K562 (cell line): ENCODE measurements around the gene TXNRD2. TPM values are rescaled to one million over a fixed set of nuclear protein-coding genes. Genes with fewer than 3 reads are reported as not detected.

ENCODE experiments used
- ATAC-seq: fragments of 200-7000 bp; cut with Tn5 transposase; 3 replicates; pipeline ENCODE4 v1.9.1; 2020; ENCODE audit warnings: moderate library complexity
- BruUV-seq: library from RNA; stranded (reverse); fragments of 400-500 nt; replicated peaks from 2 replicates; lab custom pipeline; 2021; lab: Mats Ljungman, UMichigan
- CTCF ChIA-PET: fragments of 300-600 bp; formaldehyde crosslinking; extraction: SDS; loops from one replicate; lab custom pipeline; 2021; ENCODE audit warnings: low intra/inter-chr PET ratio; lab: Yijun Ruan, JAX
- POLR2A ChIA-PET: fragments of 300-600, 350-650 bp; sonication (Branson Sonifier 250); formaldehyde crosslinking; extraction: SDS; loops from one replicate; lab custom pipeline; 2021; ENCODE audit warnings: antibody characterized with exemption, inconsistent platforms; lab: Yijun Ruan, JAX
- DNase-seq, 4 experiments: peaks; one replicate each; pipeline versions ENCODE4 v3.0.0 to v3.0.0-alpha.2; 2011 to 2018; ENCODE audit warnings: low spot score in 3 of 4, mixed read lengths in 3 of 4; ENCODE audit errors: extremely low read depth in 1 of 4
- FAIRE-seq: peaks from 2 replicates; lab custom pipeline; 2011; peaks lifted over from hg19 to GRCh38; lab: Jason Lieb, UNC
- H2AFZ ChIP-seq: 2 replicates; pipeline ENCODE4 v1.6.0; 2011; ENCODE audit warnings: low read depth, low read length, control low read depth, inconsistent platforms
- H3K27ac ChIP-seq: fragments of 200-600 bp; 3 replicates; pipeline ENCODE4 v1.8.0; 2011; ENCODE audit warnings: low read depth, mild to moderate bottlenecking, control low read depth, inconsistent platforms, low read length, moderate library complexity, mixed read lengths; ENCODE audit errors: extremely low read depth
- H3K27me3 ChIP-seq, 2 experiments: fragments of 300-600 bp in 1 of 2; 2 replicates in 1 of 2; 3 replicates in 1 of 2; pipeline versions ENCODE4 v1.6.0 to v1.8.0; 2011; ENCODE audit warnings: inconsistent platforms in 2 of 2, low read length in 2 of 2, mild to moderate bottlenecking in 1 of 2, mixed read lengths in 1 of 2, moderate library complexity in 1 of 2; ENCODE audit not compliant: control insufficient read depth in 2 of 2, insufficient read depth in 2 of 2
- H3K36me3 ChIP-seq: fragments of 300-600 bp; 3 replicates; pipeline ENCODE4 v1.8.0; 2011; ENCODE audit warnings: mild to moderate bottlenecking, low read length, inconsistent platforms; ENCODE audit not compliant: control insufficient read depth, insufficient read depth
- H3K4me1 ChIP-seq, 2 experiments: fragments of 200-600 bp in 1 of 2; replicated peaks in 1 of 2; 2 replicates in 1 of 2; 3 replicates in 1 of 2; pipeline versions ENCODE4 v1.5.1 to v1.8.0; 2011; ENCODE audit warnings: inconsistent platforms in 2 of 2, low read length in 2 of 2, mild to moderate bottlenecking in 1 of 2, mixed read lengths in 1 of 2, moderate library complexity in 1 of 2; ENCODE audit not compliant: control insufficient read depth in 2 of 2, insufficient read depth in 2 of 2
- H3K4me2 ChIP-seq: 2 replicates; pipeline ENCODE4 v1.6.1; 2011; ENCODE audit warnings: low read length, control low read depth, inconsistent platforms, mixed read lengths; ENCODE audit not compliant: insufficient read depth
- H3K4me3 ChIP-seq: fragments of 200-600 bp; sonication (generic), shearing (Covaris generic); 2 replicates; pipeline ENCODE4 v1.5.1; 2016; ENCODE audit warnings: control low read depth, inconsistent platforms
- H3K79me2 ChIP-seq: fragments of 200-600 bp; 3 replicates; pipeline ENCODE4 v1.8.0; 2011; ENCODE audit warnings: low read length, inconsistent platforms; ENCODE audit not compliant: control insufficient read depth, insufficient read depth
- H3K9ac ChIP-seq, 2 experiments: 2 replicates each; pipeline versions ENCODE4 v1.6.0 to v1.6.1; 2011; ENCODE audit warnings: low read depth in 2 of 2, low read length in 2 of 2, control low read depth in 1 of 2, inconsistent platforms in 1 of 2, mild to moderate bottlenecking in 1 of 2, mixed read lengths in 1 of 2; ENCODE audit not compliant: insufficient read depth in 1 of 2
- H3K9me1 ChIP-seq: one replicate; pipeline ENCODE4 v1.6.0; 2011; ENCODE audit warnings: inconsistent platforms, mild to moderate bottlenecking, low read length, moderate library complexity; ENCODE audit not compliant: control insufficient read depth, insufficient read depth
- H3K9me3 ChIP-seq: replicated peaks from 2 replicates; pipeline ENCODE4 v1.5.1; 2011; ENCODE audit warnings: low read depth, low read length, inconsistent platforms; ENCODE audit not compliant: control insufficient read depth, insufficient read depth
- H4K20me1 ChIP-seq: replicated peaks from 2 replicates; pipeline ENCODE4 v1.6.1; 2011; ENCODE audit warnings: low read length, inconsistent platforms, mixed read lengths; ENCODE audit not compliant: control insufficient read depth, insufficient read depth
- ADNP ChIP-seq: fragments of 200-800 bp; sonication (Bioruptor generic); IDR thresholded peaks from 2 replicates; pipeline ENCODE4 v1.6.1; 2016; ENCODE audit warnings: missing genetic modification characterization, missing compliant biosample characterization
- CHD2 ChIP-seq: IDR thresholded peaks from 2 replicates; pipeline ENCODE4 v1.6.1; 2011; ENCODE audit warnings: low read depth, low read length
- GATA2 ChIP-seq: sonication (generic); formaldehyde crosslinking; IDR thresholded peaks from 2 replicates; pipeline ENCODE4 v1.4.0; 2020; ENCODE audit warnings: mild to moderate bottlenecking, missing genetic modification reagents
- GATAD2A ChIP-seq: fragments of 450-650 bp; IDR thresholded peaks from 2 replicates; pipeline ENCODE4 v1.6.1; 2017
- GTF2A2 ChIP-seq: IDR thresholded peaks from 2 replicates; pipeline ENCODE4 v1.6.1; 2016; ENCODE audit warnings: mild to moderate bottlenecking, missing genetic modification characterization, missing compliant biosample characterization
- HDAC1 ChIP-seq, 2 experiments: fragments of 450-650 bp; IDR thresholded peaks; 2 replicates each; pipeline ENCODE4 v1.6.1; 2016 to 2017; ENCODE audit warnings: inconsistent platforms in 1 of 2, mild to moderate bottlenecking in 1 of 2, moderate library complexity in 1 of 2
- KDM1A ChIP-seq, 2 experiments: fragments of 450-650 bp; IDR thresholded peaks; 2 replicates each; pipeline ENCODE4 v1.6.1; 2016; ENCODE audit warnings: mild to moderate bottlenecking in 2 of 2
- KLF16 ChIP-seq: IDR thresholded peaks from 2 replicates; pipeline ENCODE4 v1.6.1; 2016; ENCODE audit warnings: antibody characterized with exemption
- MXD1 ChIP-seq: fragments of 250-450 bp; sonication (Bioruptor Pico); IDR thresholded peaks from 2 replicates; pipeline ENCODE4 v1.8.0; 2021; ENCODE audit warnings: borderline replicate concordance, mild to moderate bottlenecking, moderate library complexity; ENCODE audit not compliant: poor library complexity, severe bottlenecking
- MXI1 ChIP-seq: IDR thresholded peaks from 2 replicates; pipeline ENCODE4 v1.6.1; 2011; ENCODE audit warnings: low read depth, mild to moderate bottlenecking, improper control_type of control experiment, low read length
- NRF1 ChIP-seq, 2 experiments: fragments of 450-650 bp; IDR thresholded peaks in 1 of 2; conservative IDR thresholded peaks in 1 of 2; 2 replicates each; pipeline ENCODE4 v1.6.1; 2014; ENCODE audit warnings: mild to moderate bottlenecking in 2 of 2
- OTX1 ChIP-seq: fragments of 450-650 bp; formaldehyde crosslinking; IDR thresholded peaks from 2 replicates; pipeline ENCODE4 v1.4.0; 2022; ENCODE audit warnings: mild to moderate bottlenecking
- SIN3B ChIP-seq: fragments of 450-650 bp; IDR thresholded peaks from 2 replicates; pipeline ENCODE4 v1.6.1; 2017; ENCODE audit warnings: low read depth, mild to moderate bottlenecking, moderate library complexity
- SMARCA5 ChIP-seq: fragments of 450-650 bp; IDR thresholded peaks from 2 replicates; pipeline ENCODE4 v1.6.1; 2016
- SRSF9 ChIP-seq: fragments of 200-400 bp; formaldehyde crosslinking; IDR thresholded peaks from 2 replicates; pipeline ENCODE4 v1.6.1; 2017; ENCODE audit warnings: low read depth, low read length, borderline replicate concordance
- ZKSCAN8 ChIP-seq: fragments of 200-800 bp; sonication (Bioruptor generic); IDR thresholded peaks from 2 replicates; pipeline ENCODE4 v1.6.1; 2016; ENCODE audit warnings: missing genetic modification characterization, missing compliant biosample characterization
- ZNF224 ChIP-seq: sonication (generic); formaldehyde crosslinking; IDR thresholded peaks from 2 replicates; pipeline ENCODE4 v1.8.0; 2022; ENCODE audit warnings: mild to moderate bottlenecking, missing genetic modification reagents
- ZNF253 ChIP-seq: fragments of 250-450 bp; sonication (Bioruptor Pico); conservative IDR thresholded peaks from 2 replicates; pipeline ENCODE4 v1.6.1; 2021; ENCODE audit warnings: mild to moderate bottlenecking
- ZNF449 ChIP-seq: fragments of 250-450 bp; sonication (Bioruptor Pico); IDR thresholded peaks from 2 replicates; pipeline ENCODE4 v1.8.0; 2022; ENCODE audit warnings: moderate library complexity, mild to moderate bottlenecking, inconsistent platforms
- ZNF76 ChIP-seq: fragments of 250-450 bp; sonication (Bioruptor Pico); IDR thresholded peaks from 2 replicates; pipeline ENCODE4 v1.4.0; 2020; ENCODE audit warnings: mild to moderate bottlenecking, moderate library complexity, borderline replicate concordance
- WGBS: fragments of 100-300 bp; shearing (Covaris generic); methylation state at CpG from one replicate; pipeline ENCODE4 v1.1.6; 2016; ENCODE audit warnings: low coverage, mixed read lengths; ENCODE audit not compliant: insufficient coverage; ENCODE audit errors: missing lambda C conversion rate; 5-methylcytosine and 5-hydroxymethylcytosine counted together
- in situ Hi-C: fragments of 300-500 bp; cut with MboI; formaldehyde crosslinking; loops from 4 replicates; pipeline ENCODE4 v1.15.0; 2018; ENCODE audit warnings: inconsistent platforms, mixed read lengths
- intact Hi-C: fragments of 100-400 bp; cut with micrococcal nuclease; formaldehyde crosslinking; loops from 2 replicates; pipeline ENCODE4 v1.14.2; 2022
- polyA plus RNA-seq, 8 experiments: library from polyadenylated mRNA; depleted of rRNA in 4 of 8; stranded (reverse) in 5 of 8; unstranded in 3 of 8; fragments of >200 nt; fragmentation: Nextera tagmentation in 2 of 8; fragmentation: Illumina TruSeq in 1 of 8; extraction: Ambion mirVana in 2 of 8; extraction: Trizol in 1 of 8; gene quantifications; 2 replicates each; pipeline versions ENCODE4 v1.2.1 to v1.2.3, GENCODE V29; 2011 to 2014; ENCODE audit warnings: inconsistent platforms in 1 of 8, missing spikeins in 1 of 8
- total RNA-seq, 7 experiments: library from RNA; depleted of rRNA in 6 of 7; stranded (reverse); fragments of >200 nt in 6 of 7; fragmentation: Illumina TruSeq in 2 of 7; extraction: Trizol in 2 of 7; gene quantifications; 2 replicates each; pipeline versions ENCODE4 v1.2.1 to v1.2.3, GENCODE V29; 2011 to 2021; ENCODE audit warnings: low replicate concordance in 1 of 7

Gene TXNRD2
- total and polyA plus RNA-seq, 9 of the 15 experiments (the other 6 are each of a cell fraction or from before 2014, with no cell fraction given), result 3.3 to 80.2 (median 49.4) TPM

GRCh38 chr22:19891317-19892256 lies 50.0 kb downstream of the TXNRD2 start:
- peak; percentile 97 for FAIRE-seq
- in situ Hi-C loops (no loop called here), intact Hi-C loops (loop anchor here (5.0 kb wide), 2 partner anchors 134 to 159 kb away; no protein-coding TSS in a partner anchor)
- H3K36me3 ChIP-seq, result peaks cover 13% of the 10 kb centered on the region; the same call in 1 of the 3 replicates
- H3K4me3 ChIP-seq, result no peak overlapping the region
- peak overlapping the region; percentile 49 for H3K4me2 ChIP-seq
- peaks cover 34% of the 10 kb centered on the region for H4K20me1 ChIP-seq
- BruUV-seq, result no TSS peak
- H3K79me2 ChIP-seq, result no peaks in the 10 kb centered on the region
- H3K9me1 ChIP-seq, result peaks cover 12% of the 10 kb centered on the region
- ChIA-PET CTCF (no interaction called here), POLR2A (interaction anchor here (0.7 to 11.1 kb wide), 12 partner anchors 10 to 1978 kb away, joined by 3 to 141 read pairs (median 4); no protein-coding TSS in a partner anchor)
- peaks cover 24 to 62% of the 10 kb centered on the region in 2 experiments for H3K4me1 ChIP-seq
- no peaks in the 10 kb centered on the region for H3K27me3 ChIP-seq
- 18% methylated on average over 32 of the region's 32 CpGs for WGBS
- peak overlapping the region; percentile 1 to 77; a peak in 3 of 4 replicates for H3K9ac ChIP-seq
- peak; percentile 92 for ATAC-seq
- no peaks in the 10 kb centered on the region for H3K9me3 ChIP-seq
- peak overlapping the region; percentile 25 for H2AFZ ChIP-seq
- DNase-seq, result peak; percentile 98 to 99 (median 98)
- peak overlapping the region; percentile 46; the same call in 2 of the 3 replicates for H3K27ac ChIP-seq
- TF ChIP-seq MXD1 (CRISPR knock-in tag) (no peak), KDM1A (IDR thresholded peaks at IDR 0.05) (peak in 1 of 2 experiments; percentile 98; a peak in 3 of 4 replicates), NRF1 (conservative IDR thresholded peaks at IDR 0.05 in 1 of 2, IDR thresholded peaks at IDR 0.05 in 1 of 2) (peak in 1 of 2 experiments; percentile 34; a peak in 1 of 4 replicates), CHD2 (peak; percentile 46), MXI1 (peak; percentile 75; the same call in 1 of the 2 replicates), ZNF76 (CRISPR knock-in tag) (peak; percentile 21; the same call in 1 of the 2 replicates), SMARCA5 (peak; percentile 98), ZKSCAN8 (no peak), ZNF224 (CRISPR knock-in tag) (no peak), GTF2A2 (tag) (0 out of 2 replicates have a peak, but pooled peaks have one; percentile 32), GATAD2A (peak; percentile 98), SRSF9 (no peak), GATA2 (CRISPR knock-in tag) (no peak), ADNP (tag) (no peak), HDAC1 (IDR thresholded peaks at IDR 0.05) (peak in 1 of 2 experiments; percentile 96; a peak in 2 of 4 replicates), ZNF449 (CRISPR knock-in tag) (no peak), OTX1 (CRISPR knock-in tag) (0 out of 2 replicates have a peak, but pooled peaks have one; percentile 52), KLF16 (peak; percentile 98), SIN3B (peak; percentile 49; the same call in 1 of the 2 replicates), ZNF253 (CRISPR knock-in tag) (no peak)
